Liver (tissue), 3 donors: Measurements from ENCODE around the gene ADGRA1.

Source experiments
- CTCF ChIP-seq: fragments of 150-350 bp; IDR thresholded peaks from 2 replicates; pipeline ENCODE4 v1.5.1; 2017; ENCODE audit warnings: improper control_type of control experiment, low read depth, low read length; ENCODE audit not compliant: missing input control
- JUND ChIP-seq, 2 donors: IDR thresholded peaks; 2 replicates each; pipeline ENCODE4 v1.6.1; 2016; ENCODE audit warnings: antibody characterized with exemption in 2 of 2
- RAD21 ChIP-seq, 2 donors: IDR thresholded peaks; 2 replicates each; pipeline ENCODE4 v1.6.1; 2016; ENCODE audit warnings: antibody characterized with exemption in 2 of 2, mild to moderate bottlenecking in 2 of 2
- SP1 ChIP-seq: IDR thresholded peaks from 2 replicates; pipeline ENCODE4 v1.6.1; 2018; ENCODE audit warnings: antibody characterized with exemption, mild to moderate bottlenecking
- TAF1 ChIP-seq: conservative IDR thresholded peaks from 2 replicates; pipeline ENCODE4 v1.6.1; 2016; ENCODE audit warnings: antibody characterized with exemption, mild to moderate bottlenecking
- ZBTB33 ChIP-seq: IDR thresholded peaks from 2 replicates; pipeline ENCODE4 v1.6.1; 2016; ENCODE audit warnings: antibody characterized with exemption
- donor health status: healthy.
- donor health status: healthy.

- no peak for TF ChIP-seq CTCF
- no peak for TF ChIP-seq RAD21 (IDR thresholded peaks at IDR 0.05)
- no peak for TF ChIP-seq ZBTB33
- TF ChIP-seq TAF1: no peak
- no peak for TF ChIP-seq SP1
- no peak for TF ChIP-seq JUND (IDR thresholded peaks at IDR 0.05)
Measured at GRCh38 chr10:133114726-133115452, 27.2 kb downstream of the ADGRA1 start.
